OCI-LY1 (cell line): ENCODE measurements around the gene DENND4A.

Experiments used
- EZH2 ChIP-seq: fragments of 200-600 bp; sonication (generic), shearing (Covaris generic); IDR thresholded peaks from 2 replicates; pipeline ENCODE4 v1.8.0; 2017; ENCODE audit warnings: borderline replicate concordance, mixed run types, mild to moderate bottlenecking, antibody characterized with exemption, low read length, moderate library complexity, mixed read lengths
- TF ChIP-seq, protein P1 (sequence below): fragments of 200-600 bp; sonication (generic), shearing (Covaris generic); IDR thresholded peaks from 2 replicates; pipeline ENCODE4 v1.5.1; 2017; ENCODE audit warnings: mild to moderate bottlenecking, antibody characterized with exemption, low read length, moderate library complexity, mixed read lengths

DNA sequence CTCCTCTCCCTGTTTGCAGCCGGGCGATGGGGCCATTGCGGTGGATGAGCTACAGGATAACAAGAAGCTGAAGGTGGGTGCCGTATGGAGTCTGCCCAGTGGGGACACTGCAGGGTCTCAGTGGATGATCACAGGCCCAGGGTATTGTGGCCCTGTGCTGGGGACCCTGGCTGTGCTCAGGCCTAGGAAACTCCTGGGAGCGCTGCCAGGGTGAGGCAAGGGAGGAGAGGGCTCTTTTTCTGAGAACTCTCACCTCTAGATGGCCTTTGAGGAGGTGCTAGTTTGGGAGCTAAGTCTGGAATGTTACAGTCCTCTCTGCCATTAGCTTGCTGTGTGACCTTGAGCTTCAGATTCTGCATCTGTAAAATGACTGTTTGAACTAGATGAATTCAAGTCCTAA lies 154.0 kb downstream of the DENND4A start:
- TF ChIP-seq, protein P1, sequence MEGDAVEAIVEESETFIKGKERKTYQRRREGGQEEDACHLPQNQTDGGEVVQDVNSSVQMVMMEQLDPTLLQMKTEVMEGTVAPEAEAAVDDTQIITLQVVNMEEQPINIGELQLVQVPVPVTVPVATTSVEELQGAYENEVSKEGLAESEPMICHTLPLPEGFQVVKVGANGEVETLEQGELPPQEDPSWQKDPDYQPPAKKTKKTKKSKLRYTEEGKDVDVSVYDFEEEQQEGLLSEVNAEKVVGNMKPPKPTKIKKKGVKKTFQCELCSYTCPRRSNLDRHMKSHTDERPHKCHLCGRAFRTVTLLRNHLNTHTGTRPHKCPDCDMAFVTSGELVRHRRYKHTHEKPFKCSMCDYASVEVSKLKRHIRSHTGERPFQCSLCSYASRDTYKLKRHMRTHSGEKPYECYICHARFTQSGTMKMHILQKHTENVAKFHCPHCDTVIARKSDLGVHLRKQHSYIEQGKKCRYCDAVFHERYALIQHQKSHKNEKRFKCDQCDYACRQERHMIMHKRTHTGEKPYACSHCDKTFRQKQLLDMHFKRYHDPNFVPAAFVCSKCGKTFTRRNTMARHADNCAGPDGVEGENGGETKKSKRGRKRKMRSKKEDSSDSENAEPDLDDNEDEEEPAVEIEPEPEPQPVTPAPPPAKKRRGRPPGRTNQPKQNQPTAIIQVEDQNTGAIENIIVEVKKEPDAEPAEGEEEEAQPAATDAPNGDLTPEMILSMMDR = no peak
- TF ChIP-seq EZH2 = no peak
